Activated CD4-positive, alpha-beta T cell treated with anti-CD3 and anti-CD28 coated beads, Interleukin-2, amount 10 ng/mL, durations not matched to agents 24 days and 14 days (primary cell): ENCODE data around the gene WDR1. TPM values are rescaled to one million over a fixed set of nuclear protein-coding genes. Genes with fewer than 3 reads are reported as not detected.
"Not testable (repeated sequence)": the region's sequence is repeated elsewhere in the genome, so short reads cannot be mapped to it uniquely, and the experiment has no call there.

Experiments used
- DNase-seq: peaks from one replicate; pipeline ENCODE4 v3.0.0; 2022
- H3K27ac Mint-ChIP-seq: one replicate; pipeline ENCODE4 v1.8.0; 2022; ENCODE audit warnings: mild to moderate bottlenecking, mixed read lengths
- H3K27me3 Mint-ChIP-seq: one replicate; pipeline ENCODE4 v1.8.0; 2022; ENCODE audit warnings: mixed read lengths
- H3K36me3 Mint-ChIP-seq: one replicate; pipeline ENCODE4 v1.8.0; 2022; ENCODE audit warnings: low read depth, mild to moderate bottlenecking, mixed read lengths
- H3K4me1 Mint-ChIP-seq: one replicate; pipeline ENCODE4 v1.8.0; 2021; ENCODE audit warnings: mixed read lengths
- H3K4me3 Mint-ChIP-seq: one replicate; pipeline ENCODE4 v1.8.0; 2022; ENCODE audit warnings: mild to moderate bottlenecking, moderate library complexity, mixed read lengths
- H3K9me3 Mint-ChIP-seq: one replicate; pipeline ENCODE4 v1.8.0; 2021; ENCODE audit warnings: mixed read lengths
- intact Hi-C: fragments of 100-400 bp; cut with micrococcal nuclease; formaldehyde crosslinking; loops from one replicate; pipeline ENCODE4 v1.15.1; 2023
- total RNA-seq: library from RNA; stranded (reverse); gene quantifications from 2 replicates; pipeline ENCODE4 v1.2.3, GENCODE V29; 2022

WDR1 gene
- total RNA-seq, 1 donor from 2014 or later: 369 TPM

- Mint-ChIP-seq H3K27me3 (peaks cover 4% of the 10 kb centered on the region), H3K27ac (no peak overlapping the region), H3K4me1 (no peaks in the 10 kb centered on the region), H3K9me3 (no peaks in the 10 kb centered on the region), H3K36me3 (no peaks in the 10 kb centered on the region), H3K4me3 (no peak overlapping the region)
- DNase-seq: no peak
- intact Hi-C loops: no loop called here
These were observed 34.6 kb upstream of the WDR1 start for GRCh38 chr4:10151182-10151581.

- Mint-ChIP-seq H3K27me3 (peaks cover 12% of the 10 kb centered on the region), H3K4me1 (no peaks in the 10 kb centered on the region), H3K36me3 (no peaks in the 10 kb centered on the region), H3K4me3 (no peak overlapping the region), H3K27ac (no peak overlapping the region), H3K9me3 (no peaks in the 10 kb centered on the region)
- no peak for DNase-seq
- intact Hi-C loops: no loop called here
These were observed 28.4 kb upstream of the WDR1 start for GRCh38 chr4:10144966-10145365.

- H3K4me3 Mint-ChIP-seq: no peak overlapping the region
- no peaks in the 10 kb centered on the region for H3K36me3 Mint-ChIP-seq
- no peak for DNase-seq
- H3K9me3 Mint-ChIP-seq: no peaks in the 10 kb centered on the region
- intact Hi-C loops: no loop called here
- H3K4me1 Mint-ChIP-seq: no peaks in the 10 kb centered on the region
- no peak overlapping the region for H3K27ac Mint-ChIP-seq
- peaks cover 12% of the 10 kb centered on the region for H3K27me3 Mint-ChIP-seq
These were observed 27.9 kb upstream of the WDR1 start for GRCh38 chr4:10144479-10144878.

GRCh38 chr4:10143171-10143570 lies 26.6 kb upstream of the WDR1 start:
- DNase-seq: no peak
- intact Hi-C loops: no loop called here
- H3K4me3 Mint-ChIP-seq: no peak overlapping the region
- no peaks in the 10 kb centered on the region for H3K9me3 Mint-ChIP-seq
- H3K27ac Mint-ChIP-seq: no peak overlapping the region
- H3K4me1 Mint-ChIP-seq: no peaks in the 10 kb centered on the region
- H3K36me3 Mint-ChIP-seq: no peaks in the 10 kb centered on the region
- H3K27me3 Mint-ChIP-seq: peaks cover 12% of the 10 kb centered on the region

GRCh38 chr4:10140866-10141759 lies 24.5 kb upstream of the WDR1 start:
- H3K27ac Mint-ChIP-seq: no peak overlapping the region
- peaks cover 12% of the 10 kb centered on the region for H3K27me3 Mint-ChIP-seq
- H3K4me3 Mint-ChIP-seq: no peak overlapping the region
- no peaks in the 10 kb centered on the region for H3K4me1 Mint-ChIP-seq
- H3K36me3 Mint-ChIP-seq: no peaks in the 10 kb centered on the region
- no peak for DNase-seq
- no peaks in the 10 kb centered on the region for H3K9me3 Mint-ChIP-seq
- intact Hi-C loops: no loop called here

GRCh38 chr4:10139518-10139917 lies 22.9 kb upstream of the WDR1 start:
- Mint-ChIP-seq H3K4me1 (no peaks in the 10 kb centered on the region), H3K27ac (no peak overlapping the region), H3K27me3 (peaks cover 9% of the 10 kb centered on the region), H3K36me3 (no peaks in the 10 kb centered on the region), H3K9me3 (no peaks in the 10 kb centered on the region), H3K4me3 (no peak overlapping the region)
- intact Hi-C loops: no loop called here
- no peak for DNase-seq

GRCh38 chr4:10135260-10135659 lies 18.7 kb upstream of the WDR1 start:
- H3K27ac Mint-ChIP-seq: no peak overlapping the region
- intact Hi-C loops: no loop called here
- no peak overlapping the region for H3K4me3 Mint-ChIP-seq
- no peak for DNase-seq
- peaks cover 4% of the 10 kb centered on the region for H3K9me3 Mint-ChIP-seq
- H3K4me1 Mint-ChIP-seq: no peaks in the 10 kb centered on the region
- no peaks in the 10 kb centered on the region for H3K27me3 Mint-ChIP-seq
- no peaks in the 10 kb centered on the region for H3K36me3 Mint-ChIP-seq

- no peak for DNase-seq
- Mint-ChIP-seq H3K36me3 (no peaks in the 10 kb centered on the region), H3K27ac (no peak overlapping the region), H3K27me3 (no peaks in the 10 kb centered on the region), H3K4me1 (no peaks in the 10 kb centered on the region), H3K9me3 (peaks cover 4% of the 10 kb centered on the region), H3K4me3 (no peak overlapping the region)
- intact Hi-C loops: no loop called here
These were observed 17.5 kb upstream of the WDR1 start for GRCh38 chr4:10134141-10134540.

GRCh38 chr4:10131202-10131601 lies 14.6 kb upstream of the WDR1 start:
- Mint-ChIP-seq H3K27me3 (no peaks in the 10 kb centered on the region), H3K9me3 (peaks cover 4% of the 10 kb centered on the region), H3K4me3 (no peak overlapping the region), H3K4me1 (no peaks in the 10 kb centered on the region), H3K36me3 (no peaks in the 10 kb centered on the region), H3K27ac (no peak overlapping the region)
- intact Hi-C loops: no loop called here
- DNase-seq: no peak

- intact Hi-C loops: no loop called here
- H3K9me3 Mint-ChIP-seq: peaks cover 8% of the 10 kb centered on the region
- no peak overlapping the region for H3K4me3 Mint-ChIP-seq
- H3K27ac Mint-ChIP-seq: no peak overlapping the region
- no peak for DNase-seq
- H3K4me1 Mint-ChIP-seq: no peaks in the 10 kb centered on the region
- H3K36me3 Mint-ChIP-seq: no peaks in the 10 kb centered on the region
- H3K27me3 Mint-ChIP-seq: no peaks in the 10 kb centered on the region
These were observed 13.7 kb upstream of the WDR1 start for GRCh38 chr4:10130178-10130888.

- peaks cover under 1% of the 10 kb centered on the region for H3K4me1 Mint-ChIP-seq
- no peaks in the 10 kb centered on the region for H3K27me3 Mint-ChIP-seq
- DNase-seq: no peak
- peaks cover 8% of the 10 kb centered on the region for H3K9me3 Mint-ChIP-seq
- intact Hi-C loops: no loop called here
- H3K27ac Mint-ChIP-seq: no peak overlapping the region
- H3K4me3 Mint-ChIP-seq: no peak overlapping the region
- no peaks in the 10 kb centered on the region for H3K36me3 Mint-ChIP-seq
These were observed 12.9 kb upstream of the WDR1 start for GRCh38 chr4:10129196-10130177.

GRCh38 chr4:10128761-10129160 lies 12.2 kb upstream of the WDR1 start:
- intact Hi-C loops: no loop called here
- Mint-ChIP-seq H3K9me3 (peaks cover 4% of the 10 kb centered on the region), H3K27me3 (no peaks in the 10 kb centered on the region), H3K4me1 (peaks cover 8% of the 10 kb centered on the region), H3K4me3 (no peak overlapping the region), H3K36me3 (no peaks in the 10 kb centered on the region), H3K27ac (no peak overlapping the region)
- DNase-seq: no peak

- H3K4me1 Mint-ChIP-seq: peaks cover 20% of the 10 kb centered on the region
- DNase-seq, intact Hi-C loops, H3K9me3 Mint-ChIP-seq, H3K27ac Mint-ChIP-seq, H3K27me3 Mint-ChIP-seq, H3K36me3 Mint-ChIP-seq, H3K4me3 Mint-ChIP-seq: not testable (repeated sequence)
These were observed 10.9 kb upstream of the WDR1 start for GRCh38 chr4:10127531-10127930.
